ENCODE results near the gene OR52E6.

The OR52E6 gene

GRCh38 chr11:5791165-5791564 lies 50.5 kb downstream of the OR52E6 start, which contains the start of gene OR52N1:
OR52N1 (minus strand) TSS chr11:5791265; CDS start chr11:5788816, 2,449 bp downstream.
- FAIRE-seq = no peak

Measured in G401.6 (cell line).